Right cardiac atrium (tissue), 5 donors: ENCODE measurements around the gene TMEM120B. TPM values are rescaled to one million over a fixed set of nuclear protein-coding genes. Genes with fewer than 3 reads are reported as not detected.
A peak's percentile ranks its signal among the peaks of the same experiment; 100 is the strongest.

Experiments
- ATAC-seq, 2 donors: fragments of 200-7000 bp; cut with Tn5 transposase; one replicate each; pipeline versions ENCODE4 v1.8.0 to v1.9.1; 2020; ENCODE audit warnings: moderate library complexity in 2 of 2, mild to moderate bottlenecking in 1 of 2
- DNase-seq, 3 donors: peaks; one replicate each; pipeline ENCODE4 v3.0.0-alpha.2; 2020
- H3K27ac ChIP-seq: one replicate; pipeline ENCODE4 v1.5.1; 2013; ENCODE audit warnings: mild to moderate bottlenecking, low read length, control low read depth, moderate library complexity
- H3K27me3 ChIP-seq: one replicate; pipeline ENCODE4 v1.6.1; 2013; ENCODE audit not compliant: control insufficient read depth, insufficient read depth
- H3K4me1 ChIP-seq: one replicate; pipeline ENCODE4 v1.6.1; 2013; ENCODE audit warnings: low read length; ENCODE audit not compliant: control insufficient read depth, insufficient read depth
- H3K4me3 ChIP-seq: one replicate; pipeline ENCODE4 v1.5.1; 2013; ENCODE audit warnings: low read length, control low read depth
- H3K9me3 ChIP-seq: one replicate; pipeline ENCODE4 v1.6.1; 2013; ENCODE audit warnings: low read length; ENCODE audit not compliant: control insufficient read depth
- WGBS: extraction: QIAGEN DNeasy Blood & Tissue Kit; methylation state at CpG from one replicate; pipeline ENCODE4 v1.1.7; 2013; 5-methylcytosine and 5-hydroxymethylcytosine counted together
- intact Hi-C, 4 donors: fragments of 100-400 bp; cut with DNase I; formaldehyde crosslinking; loops; one replicate each; pipeline versions ENCODE4 v1.11.0 to v1.14.0; 2022 to 2023
- polyA plus RNA-seq: library from polyadenylated mRNA; stranded (reverse); fragments of 200-250 nt; gene quantifications from one replicate; pipeline ENCODE4 v1.2.3, GENCODE V29; 2013
- total RNA-seq, 4 donors: library from RNA; stranded (reverse); fragmentation: NEBNext Ultra II Directional; extraction: Animal tissue kit (Norgen Biotek cat#: 25700); gene quantifications; one replicate each; pipeline ENCODE4 v1.2.1, GENCODE V29; 2021
- donor health status: healthy with polysubstance abuse.
- donor health status: DM: no; HTN: yes; CAD: no.
- donor health status: DM: no; HTN: no; CAD: no.
- donor health status: DM: no; HTN: yes; CAD: no; lungs with severe emphysema.
- donor health status: DM: yes; HTN: yes; CAD: no.

TMEM120B gene
- total and polyA plus RNA-seq, 5 donors = 5.8 to 7.6 (median 6.7) TPM

DNA sequence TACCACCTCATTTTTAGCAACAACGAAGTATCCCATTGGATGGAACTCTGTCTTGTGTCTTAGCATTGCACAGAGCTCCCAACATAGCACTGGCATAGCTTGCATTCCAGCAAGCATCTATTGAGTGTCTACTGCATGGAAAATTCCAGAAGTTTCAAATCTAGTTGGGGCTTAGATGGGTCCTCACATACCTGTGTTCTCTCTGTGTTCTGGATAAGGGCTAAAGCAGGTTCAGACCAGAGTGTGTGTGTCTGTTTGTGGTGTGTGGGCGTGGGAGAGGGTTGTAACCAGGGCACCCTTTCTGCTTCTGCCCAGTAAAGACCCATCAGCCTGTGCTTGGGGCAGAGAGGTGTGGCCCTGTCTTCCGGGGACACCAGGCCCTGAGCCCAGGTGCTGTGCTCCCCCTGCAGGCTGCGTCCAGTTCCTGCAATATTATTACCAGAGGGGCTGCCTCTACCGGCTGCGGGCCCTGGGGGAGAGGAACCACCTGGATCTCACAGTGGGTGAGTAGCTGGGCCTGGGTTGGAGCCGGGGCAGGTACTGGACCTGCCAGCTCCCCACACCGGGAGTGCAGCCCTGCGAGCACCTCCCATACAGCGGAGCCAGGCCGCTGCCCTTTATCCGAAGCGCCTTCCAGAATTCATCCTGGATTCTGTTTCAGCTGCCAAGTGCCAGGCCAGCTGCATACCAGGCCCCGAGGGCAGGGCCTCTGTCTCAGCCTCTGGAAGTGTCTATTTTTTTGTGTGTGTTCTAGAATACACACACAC lies 60.6 kb downstream of the TMEM120B start:
- Histone ChIP-seq H3K4me3 (no peak overlapping the region), H3K27ac (no peak overlapping the region), H3K9me3 (no peaks in the 10 kb centered on the region), H3K4me1 (peaks cover 6% of the 10 kb centered on the region), H3K27me3 (no peaks in the 10 kb centered on the region)
- 45% methylated on average over 14 of the region's 14 CpGs for WGBS
- ATAC-seq = peak; percentile 56 to 60
- intact Hi-C loops = loop anchor here in 2 of 4 donors (5.0 kb wide), 2 partner anchors 71 to 76 kb away; no protein-coding TSS in a partner anchor
- peak; percentile 65 to 86 (median 86) for DNase-seq

DNA sequence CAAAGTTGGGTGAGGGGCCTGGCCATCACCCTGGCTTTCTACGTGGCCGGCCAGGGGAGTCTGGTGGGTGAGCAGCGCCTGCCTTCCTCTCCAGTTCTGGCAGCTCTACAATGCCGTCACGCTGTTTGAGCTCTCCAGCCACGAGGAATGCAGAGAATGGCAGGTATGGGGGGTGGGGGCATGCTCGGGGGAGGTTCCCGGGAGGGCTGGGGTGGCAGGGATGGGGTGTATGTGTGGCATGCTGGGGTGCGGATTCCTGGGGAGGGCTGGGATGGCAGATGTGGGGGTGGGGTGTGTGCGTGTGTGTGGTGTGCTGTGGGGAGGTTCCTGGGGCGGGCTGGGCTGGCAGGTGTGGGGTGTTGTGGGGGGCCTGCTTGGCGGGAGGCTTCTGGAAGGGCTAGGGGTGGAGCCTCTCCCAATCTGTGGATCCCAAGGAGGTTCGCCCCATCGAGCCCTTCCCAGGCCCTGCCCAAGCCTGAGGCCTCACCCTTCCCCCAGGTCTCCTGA lies 62.5 kb downstream of the TMEM120B start:
- ATAC-seq (peak in 1 of 2 donors; percentile 2), DNase-seq (peak in 1 of 3 donors; percentile 51)
- 72% methylated on average over 14 of the region's 14 CpGs for WGBS
- Histone ChIP-seq H3K27me3 (no peaks in the 10 kb centered on the region), H3K4me3 (no peak overlapping the region), H3K9me3 (no peaks in the 10 kb centered on the region), H3K4me1 (peaks cover 3% of the 10 kb centered on the region), H3K27ac (no peak overlapping the region)
- intact Hi-C loops = loop anchor here in 3 of 4 donors (5.0 kb wide), 3 partner anchors 37 to 78 kb away; no protein-coding TSS in a partner anchor

DNA sequence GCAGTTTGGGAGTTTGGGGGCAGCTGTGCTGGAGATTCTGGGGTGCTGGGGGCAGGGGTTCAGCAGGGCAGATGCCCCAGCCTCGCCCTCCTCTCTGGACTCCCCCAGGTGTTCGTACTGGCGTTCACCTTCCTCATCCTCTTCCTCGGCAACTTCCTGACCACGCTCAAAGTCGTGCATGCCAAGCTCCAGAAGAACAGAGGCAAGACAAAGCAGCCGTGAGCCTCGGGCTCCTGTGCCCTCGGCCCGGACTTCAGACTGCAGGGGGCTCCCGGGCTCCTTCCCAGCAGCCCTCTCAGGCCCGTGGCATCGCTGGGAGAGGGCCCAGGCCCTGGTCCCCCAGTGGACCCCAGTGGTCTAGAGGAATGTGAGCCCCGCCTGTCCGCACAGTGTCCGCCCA lies 62.9 kb downstream of the TMEM120B start:
- 84% methylated on average over 16 of the region's 16 CpGs for WGBS
- no peaks in the 10 kb centered on the region for H3K27me3 ChIP-seq
- no peak overlapping the region for H3K27ac ChIP-seq
- no peak overlapping the region for H3K4me3 ChIP-seq
- no peaks in the 10 kb centered on the region for H3K4me1 ChIP-seq
- DNase-seq = peak in 1 of 3 donors; percentile 47
- no peak for ATAC-seq
- H3K9me3 ChIP-seq = no peaks in the 10 kb centered on the region
- intact Hi-C loops = loop anchor here in 2 of 4 donors (5.0 kb wide), 2 partner anchors 37 to 78 kb away; no protein-coding TSS in a partner anchor

DNA sequence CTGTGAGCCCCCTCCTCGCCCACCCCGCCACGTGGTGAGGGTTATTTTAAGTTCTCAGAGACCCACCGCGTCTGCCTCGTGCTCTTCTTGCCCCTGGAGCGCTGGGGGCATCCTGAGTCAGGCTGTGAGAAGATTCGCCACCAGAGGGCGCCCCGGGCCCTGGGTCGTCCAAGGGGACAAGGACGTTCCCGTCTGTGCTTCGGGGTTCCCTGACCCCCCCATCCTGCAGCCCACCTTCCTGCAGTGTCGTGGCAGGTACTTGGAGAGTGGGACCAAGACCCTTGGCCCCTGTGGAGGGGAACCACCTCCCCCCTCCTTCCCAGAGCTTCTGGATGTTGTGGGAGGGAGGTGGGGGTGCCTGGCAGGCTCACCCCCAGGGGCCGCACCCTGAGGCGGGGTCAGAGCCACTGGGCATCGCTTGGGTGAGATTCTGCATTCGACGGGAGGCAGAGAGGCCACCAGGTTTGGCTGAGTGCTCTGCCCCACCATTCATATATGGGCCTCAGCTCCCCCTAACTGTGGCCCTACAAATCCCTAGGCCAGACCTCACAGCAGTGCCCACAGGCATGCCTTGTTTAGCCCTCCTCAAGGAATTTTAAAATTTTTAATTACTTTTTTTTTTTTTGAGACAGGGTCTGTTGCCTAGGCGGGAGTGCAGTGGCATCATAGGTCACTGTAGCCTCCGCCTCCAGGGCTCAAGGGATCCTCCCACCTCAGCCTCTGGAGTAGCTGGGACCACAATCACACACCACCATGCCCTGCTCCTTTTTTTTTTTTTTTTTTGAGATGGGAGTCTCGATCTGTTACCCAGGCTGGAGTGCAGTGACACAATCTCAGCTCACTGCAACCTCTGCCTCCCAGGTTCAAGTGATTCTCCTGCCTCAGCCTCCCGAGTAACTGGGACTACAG lies 63.9 kb downstream of the TMEM120B start:
- intact Hi-C loops = loop anchor here in 2 of 4 donors (5.0 kb wide), 2 partner anchors 36 to 79 kb away; no protein-coding TSS in a partner anchor
- H3K27ac ChIP-seq = no peak overlapping the region
- 31% methylated on average over 24 of the region's 24 CpGs for WGBS
- no peaks in the 10 kb centered on the region for H3K4me1 ChIP-seq
- no peak overlapping the region for H3K4me3 ChIP-seq
- ATAC-seq (peak; percentile 48 to 71), DNase-seq (peak; percentile 84 to 95 (median 92))
- H3K9me3 ChIP-seq = no peaks in the 10 kb centered on the region
- no peaks in the 10 kb centered on the region for H3K27me3 ChIP-seq

DNA sequence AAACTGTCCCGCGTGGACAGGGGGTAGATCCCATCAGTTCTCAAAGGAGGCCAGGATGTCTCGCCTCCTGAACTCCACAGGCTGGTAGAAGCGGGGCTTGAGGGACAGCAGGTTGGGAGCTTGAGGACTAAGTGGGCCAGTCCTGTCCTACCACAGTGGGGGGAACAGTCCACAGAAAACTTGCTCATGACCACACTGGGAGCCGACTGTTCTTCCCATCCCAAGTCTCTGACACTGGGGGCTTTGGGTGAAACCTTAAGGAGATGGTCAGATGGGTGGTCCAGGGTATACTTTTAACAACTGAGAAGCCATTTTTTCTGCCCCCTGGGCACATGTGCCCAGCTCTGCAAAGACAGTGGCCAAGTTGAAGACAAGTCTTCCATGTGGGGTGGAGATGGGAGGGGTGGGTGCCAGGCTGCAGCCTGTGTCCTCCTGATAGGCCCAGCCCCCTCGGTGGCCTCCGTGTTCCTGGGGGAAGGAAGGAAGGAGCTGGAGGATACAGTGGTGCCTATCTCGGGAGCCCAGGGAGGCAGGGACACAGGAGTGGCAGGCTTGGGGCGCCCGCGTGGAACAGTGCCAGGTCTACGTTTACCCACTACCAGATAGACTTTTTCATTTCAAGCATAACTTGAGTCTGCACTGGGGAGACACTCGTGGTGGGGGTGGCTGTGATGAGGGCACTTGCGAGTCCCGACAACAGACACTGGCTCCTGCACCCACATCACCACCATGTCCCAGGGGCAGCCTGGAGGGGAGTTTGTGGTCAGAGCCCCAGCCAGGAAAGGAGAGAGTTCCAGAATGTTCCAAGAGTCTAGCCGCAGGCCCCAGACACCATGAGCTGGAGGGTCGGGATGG lies 66.2 kb downstream of the TMEM120B start:
- H3K9me3 ChIP-seq = no peaks in the 10 kb centered on the region
- intact Hi-C loops = loop anchor here in 2 of 4 donors (5.0 kb wide), 2 partner anchors 34 to 81 kb away; no protein-coding TSS in a partner anchor
- DNase-seq = peak in 1 of 3 donors; percentile 34
- no peaks in the 10 kb centered on the region for H3K4me1 ChIP-seq
- 80% methylated on average over 17 of the region's 17 CpGs for WGBS
- ATAC-seq = no peak
- H3K4me3 ChIP-seq = no peak overlapping the region
- H3K27me3 ChIP-seq = no peaks in the 10 kb centered on the region
- H3K27ac ChIP-seq = no peak overlapping the region

DNA sequence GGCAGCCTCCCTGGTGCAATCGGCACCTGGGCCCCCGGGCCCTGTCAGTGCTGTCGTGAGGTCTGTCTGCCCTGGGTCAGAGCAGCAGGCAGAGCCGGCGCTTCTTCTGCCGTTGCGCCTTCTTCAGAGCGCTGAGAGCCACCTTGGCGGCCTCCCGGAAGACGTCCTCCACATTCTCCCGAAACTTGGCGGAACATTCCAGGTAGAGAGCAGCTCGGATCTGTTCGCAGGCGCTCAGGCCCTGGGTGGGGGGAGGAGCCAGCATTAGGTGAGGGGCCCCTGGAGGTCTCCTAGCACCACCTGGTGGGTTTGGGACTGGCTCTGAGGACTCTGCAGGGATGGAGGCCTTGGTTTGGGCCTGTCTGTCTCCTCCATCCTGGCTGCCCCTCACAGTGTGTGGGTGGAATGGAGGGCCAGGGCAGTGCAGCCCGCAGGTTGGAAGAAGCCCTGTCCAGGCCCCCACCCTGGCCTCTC lies 66.9 kb downstream of the TMEM120B start:
- 91% methylated on average over 17 of the region's 17 CpGs for WGBS
- no peaks in the 10 kb centered on the region for H3K27me3 ChIP-seq
- no peaks in the 10 kb centered on the region for H3K9me3 ChIP-seq
- H3K4me1 ChIP-seq = no peaks in the 10 kb centered on the region
- H3K27ac ChIP-seq = no peak overlapping the region
- H3K4me3 ChIP-seq = no peak overlapping the region
- ATAC-seq (no peak), DNase-seq (peak in 1 of 3 donors; percentile 42)
- intact Hi-C loops = loop anchor here in 2 of 4 donors (5.0 kb wide), 2 partner anchors 33 to 82 kb away; no protein-coding TSS in a partner anchor

DNA sequence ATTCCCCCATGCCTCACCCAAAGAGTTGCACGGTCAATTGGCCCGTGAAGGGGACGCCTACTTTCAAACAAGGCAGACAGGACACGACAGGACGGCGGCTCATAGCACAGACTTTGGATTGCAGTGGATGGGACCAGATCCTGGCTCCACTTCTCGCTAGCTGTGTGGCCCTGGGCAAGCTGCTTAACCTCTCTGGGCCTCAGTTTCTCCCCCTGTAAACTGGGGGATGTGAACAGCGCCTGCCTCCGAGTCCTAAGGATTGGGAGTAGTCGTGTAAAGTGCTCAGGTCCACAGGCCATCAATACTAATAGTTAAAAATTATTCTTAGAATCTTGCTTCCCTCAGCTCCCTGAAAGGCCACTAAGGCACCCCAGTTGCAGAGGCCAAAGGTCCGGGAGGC lies 67.9 kb downstream of the TMEM120B start:
- Histone ChIP-seq H3K27ac (no peak overlapping the region), H3K27me3 (no peaks in the 10 kb centered on the region), H3K9me3 (no peaks in the 10 kb centered on the region), H3K4me1 (no peaks in the 10 kb centered on the region), H3K4me3 (no peak overlapping the region)
- DNase-seq (peak in 1 of 3 donors; percentile 13), ATAC-seq (no peak)
- WGBS = 95% methylated on average over 11 of the region's 11 CpGs
- intact Hi-C loops = no loop called here

DNA sequence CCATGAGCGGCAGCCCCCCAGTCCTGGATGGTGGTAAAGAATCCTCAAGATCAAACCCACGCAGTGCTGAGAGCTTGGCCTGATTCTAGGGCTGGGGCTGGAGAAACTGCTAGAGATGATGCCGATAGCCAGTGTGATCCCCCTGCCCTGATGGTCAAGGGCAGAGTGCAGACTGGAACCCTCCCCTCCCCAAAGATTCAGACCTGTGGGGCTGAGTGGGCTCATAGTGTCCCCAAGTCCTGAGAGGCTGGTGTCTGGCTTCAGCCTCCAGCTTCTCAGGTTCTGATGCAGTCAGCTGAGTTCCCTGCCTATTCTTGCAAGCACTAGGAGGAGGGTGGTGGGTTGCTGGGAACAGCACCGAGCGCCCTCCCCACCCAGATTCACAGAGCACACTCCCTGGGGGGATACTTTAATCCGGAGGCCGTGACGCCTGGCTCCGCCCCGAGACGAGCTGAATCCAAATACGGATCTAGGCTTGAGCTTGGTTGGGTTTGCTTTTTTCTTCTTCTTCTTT lies 69.0 kb downstream of the TMEM120B start:
- intact Hi-C loops = no loop called here
- no peaks in the 10 kb centered on the region for H3K27me3 ChIP-seq
- no peaks in the 10 kb centered on the region for H3K9me3 ChIP-seq
- H3K4me1 ChIP-seq = no peaks in the 10 kb centered on the region
- 39% methylated on average over 12 of the region's 12 CpGs for WGBS
- peak in 2 of 3 donors; percentile 72 to 73 for DNase-seq
- ATAC-seq = peak; percentile 18 to 33
- H3K27ac ChIP-seq = no peak overlapping the region
- no peak overlapping the region for H3K4me3 ChIP-seq

DNA sequence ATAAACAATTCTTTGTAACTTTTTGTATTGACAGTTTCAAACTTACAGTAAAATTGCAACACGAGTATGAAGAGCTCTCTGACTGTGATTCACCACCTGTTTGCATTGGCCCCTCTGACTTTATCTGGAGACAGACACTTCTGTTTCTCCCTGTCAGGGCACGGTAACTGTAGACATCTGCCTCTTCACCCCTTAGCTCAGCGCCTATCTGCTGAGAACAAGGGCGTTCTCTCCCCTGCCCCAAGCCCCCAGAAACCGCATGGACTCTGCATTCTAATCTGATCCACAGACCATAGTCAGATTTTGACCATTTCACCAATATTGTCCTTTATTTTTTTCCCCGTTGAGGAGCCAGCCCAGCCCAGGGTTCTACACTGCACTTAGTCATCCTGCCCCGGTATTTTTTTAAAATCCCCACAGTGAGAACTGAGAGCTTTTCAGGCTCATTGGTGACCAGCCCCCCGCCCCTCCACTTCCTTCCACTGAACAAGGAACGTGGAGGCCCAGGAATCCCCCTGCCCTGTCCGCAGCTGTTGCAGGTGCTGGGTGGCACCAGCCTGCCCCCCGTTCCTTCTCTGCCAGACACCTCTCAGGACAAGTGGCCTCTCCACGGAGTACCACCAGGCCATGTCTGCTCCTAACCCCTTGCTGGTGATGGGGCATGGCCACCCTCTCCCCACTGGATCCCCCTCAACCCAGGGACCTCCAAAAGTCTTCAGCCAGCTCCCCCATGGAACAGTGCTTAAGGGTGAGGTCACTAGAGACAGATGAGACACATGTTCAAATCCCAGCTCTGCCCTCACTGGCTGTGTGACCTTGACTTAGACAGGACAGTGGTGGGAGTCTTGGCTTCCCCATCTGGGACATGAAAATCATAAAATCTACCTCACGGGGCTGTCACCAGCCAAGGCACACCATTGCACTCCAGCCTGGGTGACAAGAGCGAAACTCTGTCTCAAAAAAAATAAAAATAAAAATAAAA lies 69.7 kb downstream of the TMEM120B start:
- H3K4me1 ChIP-seq = no peaks in the 10 kb centered on the region
- peak; percentile 9 to 22 for ATAC-seq
- H3K27ac ChIP-seq = no peak overlapping the region
- H3K9me3 ChIP-seq = no peaks in the 10 kb centered on the region
- intact Hi-C loops = no loop called here
- peak in 1 of 3 donors; percentile 26 for DNase-seq
- no peak overlapping the region for H3K4me3 ChIP-seq
- 40% methylated on average over 14 of the region's 14 CpGs for WGBS
- H3K27me3 ChIP-seq = no peaks in the 10 kb centered on the region
